GM12872 (cell line): Measurements from ENCODE around the gene PLEK2.

ENCODE experiments used
- TF ChIP-seq, protein P1 (sequence below): IDR thresholded peaks from 3 replicates; pipeline ENCODE4 v1.5.1; 2011; ENCODE audit warnings: low read depth, mild to moderate bottlenecking, low read length, moderate library complexity; ENCODE audit not compliant: insufficient read depth

PLEK2 gene

DNA sequence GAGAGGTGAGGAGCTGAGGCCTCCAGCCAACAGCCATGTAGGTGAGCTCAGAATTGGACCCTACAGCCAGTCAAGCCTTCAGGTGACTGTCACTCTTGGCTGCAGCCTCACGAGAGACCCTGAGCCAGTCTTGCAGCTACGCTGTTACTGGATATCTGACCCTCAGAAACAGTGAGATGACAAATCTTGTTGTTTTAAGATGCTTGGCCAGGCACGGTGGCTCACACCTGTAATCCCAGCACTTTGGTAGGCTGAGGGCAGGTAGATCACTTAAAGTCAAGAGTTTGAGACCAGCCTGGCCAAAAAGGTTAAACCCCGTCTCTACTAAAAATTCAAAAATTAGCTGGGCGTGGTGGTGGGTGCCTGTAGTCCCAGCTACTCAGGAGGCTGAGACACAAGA, 6.2 kb downstream of the PLEK2 start:
- TF ChIP-seq, protein P1, sequence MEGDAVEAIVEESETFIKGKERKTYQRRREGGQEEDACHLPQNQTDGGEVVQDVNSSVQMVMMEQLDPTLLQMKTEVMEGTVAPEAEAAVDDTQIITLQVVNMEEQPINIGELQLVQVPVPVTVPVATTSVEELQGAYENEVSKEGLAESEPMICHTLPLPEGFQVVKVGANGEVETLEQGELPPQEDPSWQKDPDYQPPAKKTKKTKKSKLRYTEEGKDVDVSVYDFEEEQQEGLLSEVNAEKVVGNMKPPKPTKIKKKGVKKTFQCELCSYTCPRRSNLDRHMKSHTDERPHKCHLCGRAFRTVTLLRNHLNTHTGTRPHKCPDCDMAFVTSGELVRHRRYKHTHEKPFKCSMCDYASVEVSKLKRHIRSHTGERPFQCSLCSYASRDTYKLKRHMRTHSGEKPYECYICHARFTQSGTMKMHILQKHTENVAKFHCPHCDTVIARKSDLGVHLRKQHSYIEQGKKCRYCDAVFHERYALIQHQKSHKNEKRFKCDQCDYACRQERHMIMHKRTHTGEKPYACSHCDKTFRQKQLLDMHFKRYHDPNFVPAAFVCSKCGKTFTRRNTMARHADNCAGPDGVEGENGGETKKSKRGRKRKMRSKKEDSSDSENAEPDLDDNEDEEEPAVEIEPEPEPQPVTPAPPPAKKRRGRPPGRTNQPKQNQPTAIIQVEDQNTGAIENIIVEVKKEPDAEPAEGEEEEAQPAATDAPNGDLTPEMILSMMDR = no peak

DNA sequence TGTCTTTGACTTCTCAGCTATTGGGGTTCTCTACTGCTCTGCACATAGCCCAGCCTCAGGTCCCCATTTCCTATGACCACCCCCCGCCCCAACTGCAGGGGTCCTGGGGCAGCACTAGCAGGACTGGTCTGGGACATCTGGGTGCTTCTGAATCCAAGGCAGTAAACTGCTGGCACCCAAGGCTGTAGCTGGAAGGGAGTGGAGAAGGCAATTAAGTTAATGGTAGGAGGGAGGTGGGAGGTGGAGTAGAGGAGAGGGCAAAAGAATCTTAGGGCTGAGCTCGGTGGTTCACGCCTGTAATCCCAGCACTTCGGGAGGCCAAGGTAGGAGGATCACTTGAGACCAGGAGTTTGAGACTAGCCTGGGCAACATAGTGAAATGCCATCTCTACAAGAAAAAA, 11.5 kb downstream of the PLEK2 start:
- TF ChIP-seq, protein P1 = no peak

DNA sequence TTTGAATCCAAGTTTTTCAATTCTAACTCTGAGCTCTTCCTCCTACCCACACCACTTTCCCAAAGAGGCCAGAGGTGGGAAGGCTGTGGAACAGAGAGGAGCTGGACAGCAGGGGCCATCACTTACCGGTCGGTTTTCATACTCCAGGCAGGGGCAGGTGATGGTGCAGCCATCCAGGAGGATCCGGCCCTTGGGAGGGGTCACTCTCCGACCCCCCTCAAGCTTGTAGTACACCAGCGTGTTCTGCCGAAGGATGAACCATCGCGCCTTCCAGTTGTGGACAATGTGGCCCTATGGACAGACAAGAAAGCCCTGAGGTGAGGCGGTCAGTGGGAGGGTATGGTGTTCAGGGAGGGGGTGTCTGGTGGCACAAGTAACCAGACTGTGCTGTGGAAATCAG, 14.4 kb downstream of the PLEK2 start:
- TF ChIP-seq, protein P1 = no peak

DNA sequence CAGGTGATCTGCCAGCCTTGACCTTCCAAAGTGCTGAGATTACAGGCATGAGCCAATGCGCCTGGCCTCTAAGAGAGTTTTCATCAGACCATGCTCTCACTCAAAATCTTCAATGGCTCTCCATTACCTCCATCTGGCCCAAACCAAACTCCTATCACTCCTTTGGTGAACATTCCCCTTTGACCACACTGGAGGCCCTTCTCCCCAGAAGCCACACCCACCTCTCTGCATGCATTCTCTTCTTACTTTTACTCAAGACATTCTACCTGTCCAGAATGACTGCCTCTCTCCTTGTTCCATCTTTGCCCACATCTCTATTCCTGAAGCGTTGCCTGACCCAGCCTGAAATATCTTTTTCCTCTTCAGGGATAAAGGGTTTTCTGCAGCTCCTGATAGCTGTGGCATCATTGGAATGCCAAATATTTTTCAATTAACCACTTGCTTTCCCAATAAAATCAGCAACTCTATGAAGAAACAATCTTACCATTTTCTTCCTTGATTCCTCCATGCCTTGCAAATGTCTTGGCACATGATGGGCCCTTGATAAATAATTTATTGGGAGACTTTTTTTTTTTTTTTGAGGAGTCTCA, 15.5 kb downstream of the PLEK2 start:
- TF ChIP-seq, protein P1 = no peak

DNA sequence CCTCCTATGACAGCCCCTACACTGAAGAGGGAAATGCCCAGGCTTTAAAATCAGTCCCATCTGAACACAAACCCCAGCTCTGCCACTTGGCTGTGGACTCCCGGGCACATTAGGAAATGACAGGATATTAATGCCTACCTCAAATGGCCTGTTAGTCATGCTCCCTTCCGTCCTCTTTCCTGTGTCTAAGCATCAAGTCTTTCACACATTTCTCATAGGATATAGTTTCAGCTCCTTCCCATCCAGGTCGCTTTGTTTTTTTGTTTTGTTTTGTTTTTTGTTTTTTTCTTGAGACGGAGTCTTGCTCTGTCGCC, 16.1 kb downstream of the PLEK2 start:
- TF ChIP-seq, protein P1 = no peak

DNA sequence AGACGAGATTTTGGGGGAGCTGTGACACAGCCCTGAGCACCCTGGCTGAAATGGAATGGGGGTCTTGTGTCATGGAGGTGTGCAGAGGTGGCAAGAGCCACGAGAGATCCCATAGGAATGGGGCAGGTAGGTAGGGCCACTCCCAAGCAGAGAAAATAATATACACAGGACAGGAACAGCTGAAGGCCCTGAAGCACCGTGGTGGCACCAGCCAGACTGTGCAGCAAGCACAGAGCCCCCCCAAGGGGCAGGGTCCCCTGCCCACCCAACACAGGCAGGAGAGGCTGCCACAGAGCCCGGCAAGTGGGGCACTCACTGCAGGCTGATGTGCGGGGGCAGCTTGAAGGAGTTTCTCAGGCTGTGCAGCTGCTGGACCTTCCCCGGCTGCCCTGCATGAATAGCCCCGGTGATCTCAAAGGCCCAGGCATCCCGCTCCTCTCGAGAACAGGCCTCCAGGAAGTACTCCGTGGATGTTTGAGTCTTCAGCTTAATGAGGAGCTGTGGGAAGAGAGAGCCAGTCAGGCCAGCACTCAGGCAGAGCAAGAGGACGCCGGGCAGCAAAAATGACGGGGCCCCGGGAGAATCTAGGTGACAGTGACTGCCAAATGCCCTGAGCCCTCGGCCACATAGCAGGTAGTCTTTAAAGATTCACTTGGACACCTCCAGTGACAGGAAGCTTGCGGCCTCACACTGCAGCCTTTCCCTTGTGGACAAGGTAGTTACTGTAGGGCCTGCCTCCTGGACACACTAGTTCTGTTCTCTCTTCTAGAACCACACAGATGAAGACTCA, 16.7 kb downstream of the PLEK2 start:
- TF ChIP-seq, protein P1 = no peak

DNA sequence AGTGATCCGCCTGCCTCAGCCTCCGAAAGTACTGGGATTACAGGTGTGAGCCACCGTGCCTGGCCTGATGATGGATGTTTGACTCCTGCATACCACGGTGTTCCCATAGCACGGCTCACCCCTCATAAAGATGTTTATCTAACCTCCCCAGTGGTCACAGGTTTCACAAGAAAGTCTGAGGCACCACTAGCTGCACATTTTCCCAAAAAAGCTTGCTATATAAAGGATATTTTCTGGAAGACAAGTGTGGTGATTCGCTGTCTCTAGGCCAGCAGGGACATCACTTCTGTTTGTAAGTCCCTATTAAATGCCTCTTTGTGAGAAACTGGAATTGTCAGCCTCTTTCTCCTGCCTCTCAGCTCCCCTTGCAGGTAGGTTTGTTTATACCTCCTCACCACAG, 18.3 kb downstream of the PLEK2 start:
- TF ChIP-seq, protein P1 = no peak

DNA sequence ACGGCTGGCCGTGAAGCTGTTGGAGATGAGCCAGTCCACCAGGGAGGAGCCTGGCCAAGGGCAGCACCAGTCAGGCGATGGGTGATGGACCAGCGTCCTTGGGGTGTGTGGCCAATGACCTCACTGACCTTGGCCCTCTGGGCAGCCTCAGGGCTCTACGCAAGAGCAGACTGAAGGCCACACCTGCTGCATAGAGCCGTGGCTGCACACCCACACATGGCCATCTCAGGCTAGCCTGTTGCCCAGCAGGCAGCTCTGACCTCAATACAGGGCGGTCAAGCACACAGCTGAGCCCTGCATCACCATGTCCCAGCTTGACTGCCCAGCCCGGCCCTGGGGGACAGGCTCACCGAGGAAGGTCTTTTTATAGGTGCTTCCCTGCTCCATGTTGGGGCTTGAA, 19.2 kb downstream of the PLEK2 start:
- TF ChIP-seq, protein P1 = no peak
